ENCODE results near the gene MKS1.

DNA sequence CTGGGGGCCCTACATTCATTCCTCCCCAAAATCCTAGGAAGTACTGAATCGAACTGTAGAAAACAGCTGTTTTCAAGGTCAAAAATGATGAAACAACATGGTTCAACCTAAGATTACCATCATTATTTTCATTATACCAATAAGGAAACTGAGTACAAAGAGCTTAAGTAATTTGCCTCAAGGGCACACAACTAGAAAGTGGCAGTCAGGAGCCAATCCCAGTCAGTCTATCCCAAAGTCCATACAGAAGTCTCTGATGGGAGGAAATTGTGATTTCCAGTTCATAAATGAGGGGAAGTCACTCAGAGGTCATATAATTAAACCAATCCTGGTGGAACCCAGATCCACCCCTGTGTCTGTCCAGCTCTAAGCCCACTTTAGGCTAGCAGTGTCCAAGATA, 27.7 kb upstream of the MKS1 start:
- TF ChIP-seq, protein P1, sequence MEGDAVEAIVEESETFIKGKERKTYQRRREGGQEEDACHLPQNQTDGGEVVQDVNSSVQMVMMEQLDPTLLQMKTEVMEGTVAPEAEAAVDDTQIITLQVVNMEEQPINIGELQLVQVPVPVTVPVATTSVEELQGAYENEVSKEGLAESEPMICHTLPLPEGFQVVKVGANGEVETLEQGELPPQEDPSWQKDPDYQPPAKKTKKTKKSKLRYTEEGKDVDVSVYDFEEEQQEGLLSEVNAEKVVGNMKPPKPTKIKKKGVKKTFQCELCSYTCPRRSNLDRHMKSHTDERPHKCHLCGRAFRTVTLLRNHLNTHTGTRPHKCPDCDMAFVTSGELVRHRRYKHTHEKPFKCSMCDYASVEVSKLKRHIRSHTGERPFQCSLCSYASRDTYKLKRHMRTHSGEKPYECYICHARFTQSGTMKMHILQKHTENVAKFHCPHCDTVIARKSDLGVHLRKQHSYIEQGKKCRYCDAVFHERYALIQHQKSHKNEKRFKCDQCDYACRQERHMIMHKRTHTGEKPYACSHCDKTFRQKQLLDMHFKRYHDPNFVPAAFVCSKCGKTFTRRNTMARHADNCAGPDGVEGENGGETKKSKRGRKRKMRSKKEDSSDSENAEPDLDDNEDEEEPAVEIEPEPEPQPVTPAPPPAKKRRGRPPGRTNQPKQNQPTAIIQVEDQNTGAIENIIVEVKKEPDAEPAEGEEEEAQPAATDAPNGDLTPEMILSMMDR (IDR thresholded peaks at IDR 0.05) = no peak
- no peak for TF ChIP-seq POLR2A (IDR thresholded peaks at IDR 0.05)
